ENCODE results near the gene VSIR.
A peak's percentile ranks its signal among the peaks of the same experiment; 100 is the strongest.

The VSIR gene

DNA sequence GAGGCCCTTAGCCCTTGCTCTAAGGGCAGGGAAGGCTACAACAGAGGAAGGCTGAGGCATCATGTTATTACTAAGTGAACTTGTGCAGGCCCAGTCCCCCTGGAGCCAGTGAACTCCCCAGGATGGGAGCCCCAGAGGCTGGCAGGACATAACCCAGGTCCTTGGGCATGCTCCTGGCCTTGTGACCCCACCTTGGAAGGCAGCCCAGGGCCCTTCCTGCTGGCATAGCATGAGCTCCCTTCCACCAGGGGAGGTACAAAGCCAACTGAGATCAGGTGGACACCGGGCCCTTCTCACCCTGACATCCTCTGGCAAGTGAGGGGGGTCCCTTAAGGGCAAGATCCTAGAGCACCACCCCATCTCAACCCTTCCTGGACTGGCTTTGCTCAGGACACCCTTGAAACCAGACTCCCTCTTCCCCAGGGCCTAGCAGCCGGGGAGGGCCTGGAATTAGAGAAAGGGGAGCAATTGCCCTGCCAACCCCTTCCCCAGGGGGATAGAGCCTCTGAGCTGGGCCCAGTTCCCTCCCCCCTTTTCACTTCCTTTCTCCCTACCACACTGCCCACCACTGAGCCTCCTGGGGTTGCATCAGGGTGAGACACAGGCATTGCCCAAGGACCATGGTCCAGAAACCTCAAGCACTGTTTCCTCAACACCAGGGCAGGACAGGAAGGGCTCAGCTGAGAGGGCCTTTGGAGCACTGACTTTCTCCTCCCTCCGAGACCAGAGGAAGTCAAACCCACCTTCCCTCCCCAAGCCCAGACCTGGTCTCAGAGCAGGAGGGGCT, 1.8 kb upstream of the VSIR start:
- Histone ChIP-seq H2AFZ (ENCODE audit: low read length) (no peak overlapping the region), H3K9me2 (replicated peaks; ENCODE audit: low read depth, low read length) (no peaks in the 10 kb centered on the region), H4K20me1 (ENCODE audit: insufficient read depth, low read length, poor library complexity, severe bottlenecking) (no peaks in the 10 kb centered on the region), H3K27me3 (ENCODE audit: insufficient read depth, low read length, poor library complexity, severe bottlenecking) (no peaks in the 10 kb centered on the region), H3K4me2 (ENCODE audit: low read depth, low read length, poor library complexity, severe bottlenecking) (peak overlapping the region; percentile 73), H3F3A (ENCODE audit: low read depth) (peaks cover 18% of the 10 kb centered on the region), H3K9me3 (ENCODE audit: insufficient read depth, low read depth, low read length) (no peaks in the 10 kb centered on the region), H3K79me2 (ENCODE audit: insufficient read depth, low read length) (no peaks in the 10 kb centered on the region; the same call in 1 of the 2 replicates), H3K36me3 (ENCODE audit: insufficient read depth, low read length) (no peaks in the 10 kb centered on the region), H3K4me1 (ENCODE audit: insufficient read depth, low read length, poor library complexity, severe bottlenecking) (peaks cover 69% of the 10 kb centered on the region), H3K4me3 (ENCODE audit: low read length, poor library complexity, severe bottlenecking) (peak overlapping the region; percentile 52), H3K9ac (ENCODE audit: low read depth, low read length, poor library complexity, severe bottlenecking) (peak overlapping the region; percentile 75)
- no peak for TF ChIP-seq EZH2phosphoT487 (IDR thresholded peaks at IDR 0.05; ENCODE audit: borderline replicate concordance)
- TF ChIP-seq, protein P1, sequence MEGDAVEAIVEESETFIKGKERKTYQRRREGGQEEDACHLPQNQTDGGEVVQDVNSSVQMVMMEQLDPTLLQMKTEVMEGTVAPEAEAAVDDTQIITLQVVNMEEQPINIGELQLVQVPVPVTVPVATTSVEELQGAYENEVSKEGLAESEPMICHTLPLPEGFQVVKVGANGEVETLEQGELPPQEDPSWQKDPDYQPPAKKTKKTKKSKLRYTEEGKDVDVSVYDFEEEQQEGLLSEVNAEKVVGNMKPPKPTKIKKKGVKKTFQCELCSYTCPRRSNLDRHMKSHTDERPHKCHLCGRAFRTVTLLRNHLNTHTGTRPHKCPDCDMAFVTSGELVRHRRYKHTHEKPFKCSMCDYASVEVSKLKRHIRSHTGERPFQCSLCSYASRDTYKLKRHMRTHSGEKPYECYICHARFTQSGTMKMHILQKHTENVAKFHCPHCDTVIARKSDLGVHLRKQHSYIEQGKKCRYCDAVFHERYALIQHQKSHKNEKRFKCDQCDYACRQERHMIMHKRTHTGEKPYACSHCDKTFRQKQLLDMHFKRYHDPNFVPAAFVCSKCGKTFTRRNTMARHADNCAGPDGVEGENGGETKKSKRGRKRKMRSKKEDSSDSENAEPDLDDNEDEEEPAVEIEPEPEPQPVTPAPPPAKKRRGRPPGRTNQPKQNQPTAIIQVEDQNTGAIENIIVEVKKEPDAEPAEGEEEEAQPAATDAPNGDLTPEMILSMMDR (conservative IDR thresholded peaks at IDR 0.05; ENCODE audit: low read length) = no peak

DNA sequence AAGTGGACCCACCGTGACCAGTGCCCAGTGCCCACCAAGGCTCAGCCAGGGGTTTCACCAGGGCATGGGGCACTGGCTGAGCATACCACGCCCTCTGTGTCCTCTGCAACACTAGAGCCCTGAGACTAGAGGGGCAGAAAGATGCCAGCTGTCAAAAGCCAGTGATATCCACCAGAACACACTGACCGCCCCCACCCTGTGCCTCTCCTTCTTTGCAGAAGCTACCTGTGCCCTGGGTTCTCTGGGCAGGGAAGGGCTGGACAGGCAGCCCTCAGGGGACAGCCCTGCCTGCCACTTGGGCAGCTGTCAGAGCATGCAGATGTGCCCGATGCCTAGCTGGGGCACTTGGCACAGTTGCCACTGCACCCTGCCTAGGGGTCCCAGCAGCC, 494 bp downstream of the VSIR start:
- H3K27me3 ChIP-seq (ENCODE audit: insufficient read depth, low read length, poor library complexity, severe bottlenecking) = no peaks in the 10 kb centered on the region
- H3K9me3 ChIP-seq (ENCODE audit: insufficient read depth, low read depth, low read length) = no peaks in the 10 kb centered on the region
- TF ChIP-seq, protein P1 (conservative IDR thresholded peaks at IDR 0.05; ENCODE audit: low read length) = no peak
- TF ChIP-seq EZH2phosphoT487 (IDR thresholded peaks at IDR 0.05; ENCODE audit: borderline replicate concordance) = no peak
- H3K4me3 ChIP-seq (ENCODE audit: low read length, poor library complexity, severe bottlenecking) = peak overlapping the region; percentile 71
- no peaks in the 10 kb centered on the region; the same call in 1 of the 2 replicates for H3K79me2 ChIP-seq (ENCODE audit: insufficient read depth, low read length)
- no peaks in the 10 kb centered on the region for H3K36me3 ChIP-seq (ENCODE audit: insufficient read depth, low read length)
- no peaks in the 10 kb centered on the region for H3K9me2 ChIP-seq (replicated peaks; ENCODE audit: low read depth, low read length)
- peaks cover 86% of the 10 kb centered on the region for H3K4me1 ChIP-seq (ENCODE audit: insufficient read depth, low read length, poor library complexity, severe bottlenecking)
- peaks cover 18% of the 10 kb centered on the region for H3F3A ChIP-seq (ENCODE audit: low read depth)
- peak overlapping the region; percentile 61 for H3K9ac ChIP-seq (ENCODE audit: low read depth, low read length, poor library complexity, severe bottlenecking)
- no peak overlapping the region for H2AFZ ChIP-seq (ENCODE audit: low read length)
- H4K20me1 ChIP-seq (ENCODE audit: insufficient read depth, low read length, poor library complexity, severe bottlenecking) = no peaks in the 10 kb centered on the region
- peak overlapping the region; percentile 67 for H3K4me2 ChIP-seq (ENCODE audit: low read depth, low read length, poor library complexity, severe bottlenecking)

DNA sequence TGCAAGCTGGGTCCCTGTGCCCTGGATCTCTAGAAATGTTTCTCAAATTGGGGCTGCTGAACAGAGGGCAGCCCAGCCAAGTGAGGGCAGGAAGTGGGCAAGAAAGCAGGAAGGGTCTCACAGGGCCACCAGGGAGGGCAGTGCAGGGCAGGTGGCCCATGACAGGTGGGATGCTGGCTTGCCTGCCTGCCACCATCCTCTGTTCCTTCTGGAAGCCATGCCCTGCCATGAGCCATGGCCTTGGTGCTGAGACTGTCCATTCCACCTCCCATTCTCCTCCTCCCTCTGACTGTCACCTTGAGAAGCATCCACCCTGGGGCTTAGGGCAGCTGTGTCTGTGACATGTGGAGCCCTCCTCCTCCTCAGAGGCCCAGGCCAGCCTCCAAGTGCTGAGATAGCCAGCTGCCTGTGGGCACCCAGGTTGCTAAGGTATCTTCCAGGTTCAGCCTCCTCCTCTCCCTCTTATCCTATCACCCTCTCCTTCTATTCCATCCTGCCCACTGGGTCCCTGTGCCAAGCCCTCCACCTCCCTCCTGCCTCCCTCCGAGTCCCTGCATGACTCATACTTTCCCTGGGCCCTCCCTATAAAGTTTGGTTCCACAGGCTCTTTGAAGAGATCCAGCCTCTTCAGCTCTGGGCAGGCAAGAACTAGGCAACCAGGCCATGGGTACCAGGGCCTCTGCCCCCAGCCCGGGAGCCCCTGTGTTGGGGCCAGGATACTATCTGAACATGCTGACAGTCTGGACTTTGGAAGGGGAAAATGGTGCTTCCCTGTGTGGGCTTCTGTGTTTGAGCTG, 1.3 kb downstream of the VSIR start:
- Histone ChIP-seq H3K9ac (ENCODE audit: low read depth, low read length, poor library complexity, severe bottlenecking) (peak overlapping the region; percentile 61), H4K20me1 (ENCODE audit: insufficient read depth, low read length, poor library complexity, severe bottlenecking) (no peaks in the 10 kb centered on the region), H3K4me3 (ENCODE audit: low read length, poor library complexity, severe bottlenecking) (peak overlapping the region; percentile 71), H2AFZ (ENCODE audit: low read length) (no peak overlapping the region), H3K9me3 (ENCODE audit: insufficient read depth, low read depth, low read length) (no peaks in the 10 kb centered on the region), H3K79me2 (ENCODE audit: insufficient read depth, low read length) (no peaks in the 10 kb centered on the region; the same call in 1 of the 2 replicates), H3K27me3 (ENCODE audit: insufficient read depth, low read length, poor library complexity, severe bottlenecking) (no peaks in the 10 kb centered on the region), H3K9me2 (replicated peaks; ENCODE audit: low read depth, low read length) (no peaks in the 10 kb centered on the region), H3K4me1 (ENCODE audit: insufficient read depth, low read length, poor library complexity, severe bottlenecking) (peaks cover 91% of the 10 kb centered on the region), H3K4me2 (ENCODE audit: low read depth, low read length, poor library complexity, severe bottlenecking) (peak overlapping the region; percentile 67), H3F3A (ENCODE audit: low read depth) (peaks cover 18% of the 10 kb centered on the region), H3K36me3 (ENCODE audit: insufficient read depth, low read length) (no peaks in the 10 kb centered on the region)
- no peak for TF ChIP-seq EZH2phosphoT487 (IDR thresholded peaks at IDR 0.05; ENCODE audit: borderline replicate concordance)
- TF ChIP-seq, protein P1 (conservative IDR thresholded peaks at IDR 0.05; ENCODE audit: low read length) = no peak; the same call in 1 of the 2 replicates
